ENCODE results near the gene ACER2. TPM values are rescaled to one million over a fixed set of nuclear protein-coding genes. Genes with fewer than 3 reads are reported as not detected.

The ACER2 gene
- total RNA-seq, 1 experiment from 2014 or later: 0.84 TPM

DNA sequence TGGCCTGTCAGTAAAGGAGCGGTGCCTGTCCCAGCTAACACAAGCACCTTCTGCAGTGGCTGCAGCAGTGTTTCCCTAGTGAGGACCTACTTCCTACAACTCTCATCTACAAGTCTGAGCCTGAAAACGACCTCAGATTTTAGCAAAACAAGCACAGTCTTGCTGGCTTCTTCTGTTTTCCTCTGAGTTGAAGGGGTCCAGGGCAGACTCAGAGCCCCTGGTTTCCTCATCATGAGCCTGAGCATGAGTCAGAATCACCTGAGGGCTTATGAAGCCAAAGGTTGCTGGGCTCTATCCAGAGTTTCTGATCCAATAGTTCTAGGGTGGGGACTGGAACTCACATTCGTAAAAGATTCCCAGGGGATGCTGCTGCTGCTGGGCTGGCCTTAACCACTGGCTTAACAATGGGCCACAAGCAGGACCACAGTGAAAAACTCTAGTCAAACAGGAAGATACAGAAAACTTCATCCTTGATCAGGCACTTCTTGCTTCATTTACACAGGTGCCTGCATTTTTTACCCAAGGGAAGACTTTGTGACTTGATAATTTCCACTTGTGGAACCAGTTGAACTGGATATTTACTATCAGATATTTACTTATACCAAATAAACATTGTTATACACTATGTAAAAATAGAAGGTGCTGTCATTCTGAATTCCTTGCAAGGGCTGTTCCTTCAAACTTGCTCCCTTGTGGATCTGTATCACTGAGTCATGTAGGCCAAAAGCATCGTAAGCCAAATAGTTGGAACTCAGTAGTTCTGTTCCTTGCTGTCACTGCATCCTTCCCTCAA lies 4.3 kb upstream of the ACER2 start:
- ChIA-PET POLR2A (ENCODE audit: low non-redundant PET) (no interaction called here), CTCF (no interaction called here)
- no peak for TF ChIP-seq EZH2 (IDR thresholded peaks at IDR 0.05; ENCODE audit: borderline replicate concordance, low read depth, low read length, poor library complexity, severe bottlenecking)
- TF ChIP-seq, protein P1, sequence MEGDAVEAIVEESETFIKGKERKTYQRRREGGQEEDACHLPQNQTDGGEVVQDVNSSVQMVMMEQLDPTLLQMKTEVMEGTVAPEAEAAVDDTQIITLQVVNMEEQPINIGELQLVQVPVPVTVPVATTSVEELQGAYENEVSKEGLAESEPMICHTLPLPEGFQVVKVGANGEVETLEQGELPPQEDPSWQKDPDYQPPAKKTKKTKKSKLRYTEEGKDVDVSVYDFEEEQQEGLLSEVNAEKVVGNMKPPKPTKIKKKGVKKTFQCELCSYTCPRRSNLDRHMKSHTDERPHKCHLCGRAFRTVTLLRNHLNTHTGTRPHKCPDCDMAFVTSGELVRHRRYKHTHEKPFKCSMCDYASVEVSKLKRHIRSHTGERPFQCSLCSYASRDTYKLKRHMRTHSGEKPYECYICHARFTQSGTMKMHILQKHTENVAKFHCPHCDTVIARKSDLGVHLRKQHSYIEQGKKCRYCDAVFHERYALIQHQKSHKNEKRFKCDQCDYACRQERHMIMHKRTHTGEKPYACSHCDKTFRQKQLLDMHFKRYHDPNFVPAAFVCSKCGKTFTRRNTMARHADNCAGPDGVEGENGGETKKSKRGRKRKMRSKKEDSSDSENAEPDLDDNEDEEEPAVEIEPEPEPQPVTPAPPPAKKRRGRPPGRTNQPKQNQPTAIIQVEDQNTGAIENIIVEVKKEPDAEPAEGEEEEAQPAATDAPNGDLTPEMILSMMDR (conservative IDR thresholded peaks at IDR 0.05; ENCODE audit: low read depth, low read length): no peak
- no peak overlapping the region for H3K27ac ChIP-seq (ENCODE audit: low read depth, low read length, poor library complexity, severe bottlenecking)
- no peak overlapping the region for H3K4me3 ChIP-seq (ENCODE audit: low read depth, low read length, poor library complexity, severe bottlenecking)
- no TSS peak for BruUV-seq (replicated peaks)
- no peaks in the 10 kb centered on the region for H3K27me3 ChIP-seq (replicated peaks; ENCODE audit: insufficient read depth, low read depth, low read length, poor library complexity)
- no peak for DNase-seq (ENCODE audit: low spot score)
- H3K36me3 ChIP-seq (ENCODE audit: insufficient read depth, low read length, poor library complexity, severe bottlenecking): no peaks in the 10 kb centered on the region
- intact Hi-C loops (cut with micrococcal nuclease; ENCODE audit: unreplicated experiment): no loop called here
- H3K4me1 ChIP-seq (ENCODE audit: insufficient read depth, low read length, poor library complexity, severe bottlenecking): no peaks in the 10 kb centered on the region
- no peaks in the 10 kb centered on the region for H3K9me3 ChIP-seq (ENCODE audit: low read depth, low read length, poor library complexity, severe bottlenecking)

DNA sequence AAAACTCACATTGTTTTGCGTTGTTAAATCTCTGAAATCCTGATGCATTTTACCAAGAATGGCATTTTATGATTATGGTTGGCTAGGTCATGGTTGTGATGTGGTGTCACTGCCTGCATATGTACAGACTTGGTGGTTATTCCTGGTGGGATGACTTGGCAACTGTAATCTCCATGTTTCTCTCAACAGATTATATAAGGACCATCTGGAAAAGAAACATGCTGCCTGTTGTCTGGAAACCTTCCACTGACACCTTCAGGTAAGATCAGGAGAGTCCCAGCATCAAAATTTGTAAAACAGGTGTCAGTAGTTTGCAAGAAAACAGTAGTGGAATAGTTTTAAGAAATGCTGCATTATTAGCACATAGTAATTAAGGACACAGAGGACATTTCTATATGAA lies 3.0 kb upstream of the ACER2 start:
- intact Hi-C loops (cut with micrococcal nuclease; ENCODE audit: unreplicated experiment): no loop called here
- BruUV-seq (replicated peaks): no TSS peak
- POLR2A ChIA-PET (ENCODE audit: low non-redundant PET): no interaction called here
- Histone ChIP-seq H3K4me1 (ENCODE audit: insufficient read depth, low read length, poor library complexity, severe bottlenecking) (no peaks in the 10 kb centered on the region), H3K4me3 (ENCODE audit: low read depth, low read length, poor library complexity, severe bottlenecking) (no peak overlapping the region), H3K27ac (ENCODE audit: low read depth, low read length, poor library complexity, severe bottlenecking) (no peak overlapping the region), H3K9me3 (ENCODE audit: low read depth, low read length, poor library complexity, severe bottlenecking) (no peaks in the 10 kb centered on the region), H3K27me3 (replicated peaks; ENCODE audit: insufficient read depth, low read depth, low read length, poor library complexity) (no peaks in the 10 kb centered on the region), H3K36me3 (ENCODE audit: insufficient read depth, low read length, poor library complexity, severe bottlenecking) (no peaks in the 10 kb centered on the region)
- TF ChIP-seq, protein P1 (conservative IDR thresholded peaks at IDR 0.05; ENCODE audit: low read depth, low read length): no peak
- no peak for TF ChIP-seq EZH2 (IDR thresholded peaks at IDR 0.05; ENCODE audit: borderline replicate concordance, low read depth, low read length, poor library complexity, severe bottlenecking)
- no peak for DNase-seq (ENCODE audit: low spot score)
- CTCF ChIA-PET: no interaction called here

- CTCF ChIA-PET: no interaction called here
- Histone ChIP-seq H3K4me1 (ENCODE audit: insufficient read depth, low read length, poor library complexity, severe bottlenecking) (no peaks in the 10 kb centered on the region), H3K4me3 (ENCODE audit: low read depth, low read length, poor library complexity, severe bottlenecking) (peak overlapping the region; percentile 61), H3K9me3 (ENCODE audit: low read depth, low read length, poor library complexity, severe bottlenecking) (no peaks in the 10 kb centered on the region), H3K27ac (ENCODE audit: low read depth, low read length, poor library complexity, severe bottlenecking) (no peak overlapping the region), H3K36me3 (ENCODE audit: insufficient read depth, low read length, poor library complexity, severe bottlenecking) (no peaks in the 10 kb centered on the region), H3K27me3 (replicated peaks; ENCODE audit: insufficient read depth, low read depth, low read length, poor library complexity) (no peaks in the 10 kb centered on the region)
- POLR2A ChIA-PET (ENCODE audit: low non-redundant PET): no interaction called here
- TF ChIP-seq, protein P1 (conservative IDR thresholded peaks at IDR 0.05; ENCODE audit: low read depth, low read length): no peak
- TF ChIP-seq EZH2 (IDR thresholded peaks at IDR 0.05; ENCODE audit: borderline replicate concordance, low read depth, low read length, poor library complexity, severe bottlenecking): no peak
- DNase-seq (ENCODE audit: low spot score): no peak
- no TSS peak for BruUV-seq (replicated peaks)
- intact Hi-C loops (cut with micrococcal nuclease; ENCODE audit: unreplicated experiment): no loop called here
Observed at GRCh38 chr9:19408316-19408692, 505 bp upstream of the ACER2 start.

All from A673 (cell line).